Lung (tissue), 12 donors: Measurements from ENCODE around the gene FRMD4A. TPM values are rescaled to one million over a fixed set of nuclear protein-coding genes. Genes with fewer than 3 reads are reported as not detected.
A peak's percentile ranks its signal among the peaks of the same experiment; 100 is the strongest.

Experiments
- ATAC-seq: fragments of 200-7000 bp; cut with Tn5 transposase; one replicate; pipeline ENCODE4 v1.9.1; 2020; ENCODE audit warnings: moderate number of reproducible peaks; ENCODE audit not compliant: insufficient read depth, low FRiP score
- DNase-seq, 3 donors: peaks; one replicate each; pipeline ENCODE4 v3.0.0-alpha.2; 2013 to 2017
- H3K27ac ChIP-seq, 2 donors: one replicate each; pipeline ENCODE4 v1.5.1; 2013; ENCODE audit warnings: mild to moderate bottlenecking in 2 of 2, moderate library complexity in 2 of 2, control low read depth in 1 of 2, inconsistent platforms in 1 of 2, low read depth in 1 of 2, low read length in 1 of 2
- H3K27me3 ChIP-seq, 3 donors: one replicate each; pipeline ENCODE4 v1.5.1; 2013; ENCODE audit warnings: low read length in 2 of 3; ENCODE audit not compliant: control insufficient read depth in 3 of 3, insufficient read depth in 3 of 3
- H3K36me3 ChIP-seq, 4 donors: one replicate each; pipeline ENCODE4 v1.5.1; 2013; ENCODE audit warnings: low read length in 4 of 4, mild to moderate bottlenecking in 1 of 4, moderate library complexity in 1 of 4; ENCODE audit not compliant: control insufficient read depth in 4 of 4, insufficient read depth in 4 of 4
- H3K4me1 ChIP-seq, 5 donors: one replicate each; pipeline ENCODE4 v1.5.1; 2013; ENCODE audit warnings: low read length in 5 of 5, mild to moderate bottlenecking in 2 of 5, moderate library complexity in 1 of 5; ENCODE audit not compliant: control insufficient read depth in 5 of 5, insufficient read depth in 5 of 5
- H3K4me3 ChIP-seq: one replicate; pipeline ENCODE4 v1.5.1; 2013; ENCODE audit warnings: mild to moderate bottlenecking, control low read depth, moderate library complexity
- H3K9ac ChIP-seq, 2 donors: one replicate each; pipeline ENCODE4 v1.5.1; 2013; ENCODE audit warnings: low read length in 2 of 2, control low read depth in 1 of 2; ENCODE audit not compliant: insufficient read depth in 1 of 2
- H3K9me3 ChIP-seq, 4 donors: one replicate each; pipeline ENCODE4 v1.5.1; 2013; ENCODE audit warnings: low read length in 3 of 4, mild to moderate bottlenecking in 1 of 4, moderate library complexity in 1 of 4; ENCODE audit not compliant: control insufficient read depth in 4 of 4, insufficient read depth in 3 of 4
- WGBS, 2 donors: extraction: QIAGEN DNeasy Blood & Tissue Kit; methylation state at CpG; one replicate each; pipeline ENCODE4 v1.1.7; 2013; 5-methylcytosine and 5-hydroxymethylcytosine counted together
- polyA plus RNA-seq, 2 donors: library from polyadenylated mRNA; stranded (reverse); fragments of 200-250 nt; gene quantifications; one replicate each; pipeline ENCODE4 v1.2.1, GENCODE V29; 2013
- total RNA-seq, 2 donors: library from RNA; depleted of rRNA in 1 of 2; stranded (reverse); fragments of >200 nt in 1 of 2; gene quantifications; one replicate each; pipeline ENCODE4 v1.2.1, GENCODE V29; 2014 to 2021
- TF ChIP-seq, protein P1 (sequence below): IDR thresholded peaks from 2 replicates; pipeline ENCODE4 v1.5.1; 2012; ENCODE audit warnings: mild to moderate bottlenecking; ENCODE audit errors: control extremely low read depth, extremely low read depth
- donor health status: control.
- donor health status: control.
- donor health status: Bipolar disorder and iron deficiency.
- donor health status: healthy.
- donor health status: DM: yes; HTN: yes; CAD: no.

FRMD4A gene
- total and polyA plus RNA-seq, 4 donors, result 12.0 to 64.5 (median 29.3) TPM

DNA sequence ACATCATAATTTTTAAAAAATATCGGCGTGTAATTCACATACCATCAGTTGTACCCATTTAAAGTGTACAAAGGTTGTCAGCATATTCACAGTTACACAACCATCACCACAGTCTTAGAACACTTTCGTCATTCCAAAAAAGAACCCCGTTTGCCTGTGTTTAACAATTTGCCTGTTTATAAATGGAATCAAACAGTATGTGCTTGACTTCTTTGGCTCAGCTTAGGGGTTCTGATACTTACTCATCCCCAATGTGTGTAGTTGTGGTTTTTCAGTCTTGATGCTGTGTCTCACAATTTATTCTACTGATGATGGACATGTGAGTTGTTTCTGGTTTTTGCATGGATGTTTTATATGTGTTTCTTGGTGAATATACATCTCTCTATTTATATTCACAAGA is 693.9 kb downstream of the FRMD4A start:
- ATAC-seq, result no peak
- H3K9ac ChIP-seq, result no peak overlapping the region
- no peak overlapping the region for H3K27ac ChIP-seq
- no peak overlapping the region for H3K4me3 ChIP-seq
- no peaks in the 10 kb centered on the region for H3K9me3 ChIP-seq
- WGBS, 2 donors, result 92 to 94% methylated on average over 4 of the region's 4 CpGs
- no peak for DNase-seq
- H3K36me3 ChIP-seq, result peaks cover 3 to 6% (median 4%) of the 10 kb centered on the region in 4 donors
- TF ChIP-seq, protein P1, sequence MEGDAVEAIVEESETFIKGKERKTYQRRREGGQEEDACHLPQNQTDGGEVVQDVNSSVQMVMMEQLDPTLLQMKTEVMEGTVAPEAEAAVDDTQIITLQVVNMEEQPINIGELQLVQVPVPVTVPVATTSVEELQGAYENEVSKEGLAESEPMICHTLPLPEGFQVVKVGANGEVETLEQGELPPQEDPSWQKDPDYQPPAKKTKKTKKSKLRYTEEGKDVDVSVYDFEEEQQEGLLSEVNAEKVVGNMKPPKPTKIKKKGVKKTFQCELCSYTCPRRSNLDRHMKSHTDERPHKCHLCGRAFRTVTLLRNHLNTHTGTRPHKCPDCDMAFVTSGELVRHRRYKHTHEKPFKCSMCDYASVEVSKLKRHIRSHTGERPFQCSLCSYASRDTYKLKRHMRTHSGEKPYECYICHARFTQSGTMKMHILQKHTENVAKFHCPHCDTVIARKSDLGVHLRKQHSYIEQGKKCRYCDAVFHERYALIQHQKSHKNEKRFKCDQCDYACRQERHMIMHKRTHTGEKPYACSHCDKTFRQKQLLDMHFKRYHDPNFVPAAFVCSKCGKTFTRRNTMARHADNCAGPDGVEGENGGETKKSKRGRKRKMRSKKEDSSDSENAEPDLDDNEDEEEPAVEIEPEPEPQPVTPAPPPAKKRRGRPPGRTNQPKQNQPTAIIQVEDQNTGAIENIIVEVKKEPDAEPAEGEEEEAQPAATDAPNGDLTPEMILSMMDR, result no peak
- H3K4me1 ChIP-seq, result peaks cover 0 to 5% (median 0%) of the 10 kb centered on the region in 5 donors
- no peaks in the 10 kb centered on the region for H3K27me3 ChIP-seq

- DNase-seq (peak in 2 of 3 donors; percentile 18 to 24), ATAC-seq (no peak)
- TF ChIP-seq, protein P1, result no peak
- Histone ChIP-seq H3K9ac (no peak overlapping the region), H3K27me3 (no peaks in the 10 kb centered on the region), H3K4me3 (no peak overlapping the region), H3K27ac (peak overlapping the region in 1 of 2 donors; percentile 21), H3K36me3 (peaks cover 6 to 10% (median 7%) of the 10 kb centered on the region in 4 donors), H3K9me3 (no peaks in the 10 kb centered on the region), H3K4me1 (peaks cover 0 to 5% (median 0%) of the 10 kb centered on the region in 5 donors)
- 78 to 80% methylated on average over 6 of the region's 6 CpGs for WGBS, 2 donors
Measured at GRCh38 chr10:13634207-13634606, 696.5 kb downstream of the FRMD4A start.

DNA sequence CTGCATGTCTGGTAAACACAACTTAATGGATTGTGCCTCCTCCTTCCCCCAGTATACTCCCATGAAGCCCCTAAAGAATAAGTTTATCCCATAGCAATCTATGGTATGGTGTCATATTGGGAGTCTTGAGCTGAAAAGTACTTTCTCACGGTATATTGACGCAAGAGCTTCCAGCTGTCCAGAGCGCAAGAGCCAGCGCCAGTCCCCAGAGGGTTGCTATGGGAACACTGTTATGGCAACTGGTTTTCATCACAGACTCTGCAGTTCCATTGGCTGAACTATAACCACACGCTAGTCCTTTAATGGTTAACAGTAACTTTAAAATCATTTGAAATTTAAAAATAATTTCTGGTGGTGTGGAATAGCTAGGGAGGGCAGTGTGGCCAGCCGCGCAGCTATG is 697.0 kb downstream of the FRMD4A start:
- 80 to 87% methylated on average over 7 of the region's 7 CpGs for WGBS, 2 donors
- no peak for ATAC-seq
- H3K9ac ChIP-seq, result no peak overlapping the region

More for the DNA sequence above, 697.0 kb downstream of the FRMD4A start:
- no peaks in the 10 kb centered on the region for H3K9me3 ChIP-seq
- peak overlapping the region in 1 of 2 donors; percentile 76 for H3K27ac ChIP-seq
- no peak overlapping the region for H3K4me3 ChIP-seq
- peaks cover 0 to 5% (median 0%) of the 10 kb centered on the region in 5 donors for H3K4me1 ChIP-seq
- peaks cover 3 to 9% (median 7%) of the 10 kb centered on the region in 4 donors for H3K36me3 ChIP-seq
- no peaks in the 10 kb centered on the region for H3K27me3 ChIP-seq
- TF ChIP-seq, protein P1, result no peak
- DNase-seq, result peak; percentile 50 to 83 (median 76)
